ENCODE measurements around the gene CACNA1A.
"Not testable (repeated sequence)": the region's sequence is repeated elsewhere in the genome, so short reads cannot be mapped to it uniquely, and the experiment has no call there.

The CACNA1A gene

GRCh38 chr19:13539332-13539731 lies 33.1 kb upstream of the CACNA1A start:
- Histone ChIP-seq H3F3A (ENCODE audit: insufficient read depth, low read length) (no peaks in the 10 kb centered on the region), H3K4me3 (ENCODE audit: low read length) (no peak overlapping the region), H3K36me3 (replicated peaks; ENCODE audit: insufficient read depth, low read length) (no peaks in the 10 kb centered on the region), H3K9me2 (replicated peaks; ENCODE audit: insufficient read depth, low read length) (no peaks in the 10 kb centered on the region), H3K4me1 (ENCODE audit: low read length) (no peaks in the 10 kb centered on the region), H3K9me3 (replicated peaks; ENCODE audit: insufficient read depth, low read length) (no peaks in the 10 kb centered on the region), H2AFZ (ENCODE audit: low read length) (no peak overlapping the region), H3K27me3 (replicated peaks; ENCODE audit: insufficient read depth, low read length) (peaks cover 44% of the 10 kb centered on the region), H4K20me1 (ENCODE audit: insufficient read depth, low read length) (no peaks in the 10 kb centered on the region), H3K79me2 (ENCODE audit: low read length) (no peaks in the 10 kb centered on the region), H3K27ac (ENCODE audit: low read length) (no peak overlapping the region), H3K9ac (ENCODE audit: low read length) (no peak overlapping the region), H3K4me2 (ENCODE audit: low read depth, low read length) (no peak overlapping the region)
- DNase-seq: no peak
- no peak for TF ChIP-seq EZH2phosphoT487 (IDR thresholded peaks at IDR 0.05; ENCODE audit: low read length)
- TF ChIP-seq EZH2 (optimal IDR thresholded peaks at IDR 0.05; ENCODE audit: low read depth, low read length): no peak
- TF ChIP-seq, protein P1, sequence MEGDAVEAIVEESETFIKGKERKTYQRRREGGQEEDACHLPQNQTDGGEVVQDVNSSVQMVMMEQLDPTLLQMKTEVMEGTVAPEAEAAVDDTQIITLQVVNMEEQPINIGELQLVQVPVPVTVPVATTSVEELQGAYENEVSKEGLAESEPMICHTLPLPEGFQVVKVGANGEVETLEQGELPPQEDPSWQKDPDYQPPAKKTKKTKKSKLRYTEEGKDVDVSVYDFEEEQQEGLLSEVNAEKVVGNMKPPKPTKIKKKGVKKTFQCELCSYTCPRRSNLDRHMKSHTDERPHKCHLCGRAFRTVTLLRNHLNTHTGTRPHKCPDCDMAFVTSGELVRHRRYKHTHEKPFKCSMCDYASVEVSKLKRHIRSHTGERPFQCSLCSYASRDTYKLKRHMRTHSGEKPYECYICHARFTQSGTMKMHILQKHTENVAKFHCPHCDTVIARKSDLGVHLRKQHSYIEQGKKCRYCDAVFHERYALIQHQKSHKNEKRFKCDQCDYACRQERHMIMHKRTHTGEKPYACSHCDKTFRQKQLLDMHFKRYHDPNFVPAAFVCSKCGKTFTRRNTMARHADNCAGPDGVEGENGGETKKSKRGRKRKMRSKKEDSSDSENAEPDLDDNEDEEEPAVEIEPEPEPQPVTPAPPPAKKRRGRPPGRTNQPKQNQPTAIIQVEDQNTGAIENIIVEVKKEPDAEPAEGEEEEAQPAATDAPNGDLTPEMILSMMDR (IDR thresholded peaks at IDR 0.05; ENCODE audit: low read length): no peak

DNA sequence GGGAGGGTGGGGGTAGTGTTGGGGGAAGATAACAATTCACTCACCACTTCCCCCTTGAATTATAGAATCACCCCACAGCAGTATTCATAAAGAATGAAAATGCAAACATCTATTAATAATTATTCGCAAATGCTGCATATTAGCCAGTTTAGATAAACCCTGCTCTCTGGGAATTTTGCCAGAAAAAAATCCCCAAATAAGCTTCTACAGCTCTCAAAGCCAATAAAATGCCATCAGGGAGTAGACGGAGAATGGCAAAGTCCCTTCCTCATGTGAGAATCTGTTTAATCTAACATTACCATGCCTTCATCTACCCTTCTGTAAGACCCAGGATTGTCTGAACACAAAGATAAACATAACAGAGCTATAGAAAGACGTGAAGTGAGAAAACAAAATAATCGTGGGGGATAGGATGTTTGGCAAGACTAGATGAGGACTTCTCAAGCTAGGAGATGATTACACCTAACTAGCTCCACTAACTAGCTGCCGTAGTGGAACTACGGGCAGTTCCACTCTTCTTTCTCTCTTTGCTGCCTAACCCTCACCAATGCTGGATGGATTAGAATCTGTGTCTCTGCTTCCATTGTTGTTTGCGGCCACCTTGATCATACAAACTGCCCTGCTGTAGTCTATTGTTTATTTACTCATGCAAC lies 32.4 kb upstream of the CACNA1A start:
- DNase-seq: no peak
- no peaks in the 10 kb centered on the region for H3K9me3 ChIP-seq (replicated peaks; ENCODE audit: insufficient read depth, low read length)
- no peak overlapping the region for H3K4me2 ChIP-seq (ENCODE audit: low read depth, low read length)
- H3K27ac ChIP-seq (ENCODE audit: low read length): no peak overlapping the region
- no peaks in the 10 kb centered on the region for H3K4me1 ChIP-seq (ENCODE audit: low read length)
- H3K79me2 ChIP-seq (ENCODE audit: low read length): no peaks in the 10 kb centered on the region
- no peak overlapping the region for H3K9ac ChIP-seq (ENCODE audit: low read length)
- H3K27me3 ChIP-seq (replicated peaks; ENCODE audit: insufficient read depth, low read length): peaks cover 48% of the 10 kb centered on the region
- no peak for TF ChIP-seq EZH2 (optimal IDR thresholded peaks at IDR 0.05; ENCODE audit: low read depth, low read length)
- no peak overlapping the region for H2AFZ ChIP-seq (ENCODE audit: low read length)
- no peaks in the 10 kb centered on the region for H4K20me1 ChIP-seq (ENCODE audit: insufficient read depth, low read length)
- no peak overlapping the region for H3K4me3 ChIP-seq (ENCODE audit: low read length)
- H3K9me2 ChIP-seq (replicated peaks; ENCODE audit: insufficient read depth, low read length): no peaks in the 10 kb centered on the region
- no peaks in the 10 kb centered on the region for H3F3A ChIP-seq (ENCODE audit: insufficient read depth, low read length)
- H3K36me3 ChIP-seq (replicated peaks; ENCODE audit: insufficient read depth, low read length): no peaks in the 10 kb centered on the region

DNA sequence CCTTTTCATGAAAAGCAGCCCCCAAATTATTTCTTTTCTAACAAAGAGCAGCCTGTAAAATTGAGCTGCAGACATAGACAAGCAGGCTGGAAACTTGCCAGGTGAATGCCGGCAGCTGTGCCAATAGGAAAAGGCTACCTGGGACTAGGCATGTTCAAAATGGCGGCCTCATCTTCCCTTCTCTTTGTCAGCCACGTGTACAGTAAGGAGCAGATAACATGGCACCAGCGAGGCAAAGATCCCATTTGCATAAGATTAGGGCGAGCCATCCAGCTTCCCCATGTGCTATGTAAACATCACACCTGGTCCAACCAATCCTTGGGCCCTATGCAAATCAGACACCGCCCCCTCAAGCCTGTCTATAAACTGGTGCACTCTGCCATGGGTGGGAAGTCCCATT lies 31.2 kb upstream of the CACNA1A start:
- H4K20me1 ChIP-seq (ENCODE audit: insufficient read depth, low read length): no peaks in the 10 kb centered on the region
- no peak for TF ChIP-seq EZH2phosphoT487 (IDR thresholded peaks at IDR 0.05; ENCODE audit: low read length)
- TF ChIP-seq EZH2 (optimal IDR thresholded peaks at IDR 0.05; ENCODE audit: low read depth, low read length): no peak
- TF ChIP-seq, protein P1 (IDR thresholded peaks at IDR 0.05; ENCODE audit: low read length): no peak
- H3K79me2 ChIP-seq (ENCODE audit: low read length): no peaks in the 10 kb centered on the region
- H3K36me3 ChIP-seq (replicated peaks; ENCODE audit: insufficient read depth, low read length): no peaks in the 10 kb centered on the region
- no peak overlapping the region for H3K4me3 ChIP-seq (ENCODE audit: low read length)
- no peak overlapping the region for H2AFZ ChIP-seq (ENCODE audit: low read length)
- no peaks in the 10 kb centered on the region for H3K9me2 ChIP-seq (replicated peaks; ENCODE audit: insufficient read depth, low read length)
- H3K4me2 ChIP-seq (ENCODE audit: low read depth, low read length): no peak overlapping the region
- peaks cover 55% of the 10 kb centered on the region for H3K27me3 ChIP-seq (replicated peaks; ENCODE audit: insufficient read depth, low read length)
- DNase-seq: no peak
- H3K9ac ChIP-seq (ENCODE audit: low read length): no peak overlapping the region
- H3F3A ChIP-seq (ENCODE audit: insufficient read depth, low read length): no peaks in the 10 kb centered on the region
- no peak overlapping the region for H3K27ac ChIP-seq (ENCODE audit: low read length)
- no peaks in the 10 kb centered on the region for H3K4me1 ChIP-seq (ENCODE audit: low read length)
- H3K9me3 ChIP-seq (replicated peaks; ENCODE audit: insufficient read depth, low read length): no peaks in the 10 kb centered on the region

DNA sequence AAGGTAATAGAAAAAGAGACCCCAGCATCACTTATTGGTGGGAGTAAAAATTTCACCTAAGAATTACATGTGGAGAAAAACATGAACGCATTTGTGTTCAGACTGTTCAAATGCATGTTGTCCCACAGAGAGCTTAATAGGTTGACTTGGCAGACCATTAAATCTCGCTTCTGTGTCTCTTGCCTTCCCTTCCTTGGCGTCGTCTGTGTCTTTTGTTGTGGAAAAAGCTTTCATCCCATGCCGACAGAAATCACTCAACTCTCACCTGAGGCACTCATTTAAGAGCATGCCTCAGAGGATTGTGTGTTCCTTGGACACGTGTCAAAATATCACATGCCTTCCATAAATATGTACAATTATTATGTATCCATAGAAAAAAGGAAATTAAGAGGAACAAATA lies 24.4 kb upstream of the CACNA1A start:
- Histone ChIP-seq H3K79me2 (ENCODE audit: low read length) (no peaks in the 10 kb centered on the region), H3K27me3 (replicated peaks; ENCODE audit: insufficient read depth, low read length) (peaks cover 26% of the 10 kb centered on the region), H3K9me2 (replicated peaks; ENCODE audit: insufficient read depth, low read length) (no peaks in the 10 kb centered on the region), H3K9me3 (replicated peaks; ENCODE audit: insufficient read depth, low read length) (no peaks in the 10 kb centered on the region), H4K20me1 (ENCODE audit: insufficient read depth, low read length) (no peaks in the 10 kb centered on the region), H3K36me3 (replicated peaks; ENCODE audit: insufficient read depth, low read length) (no peaks in the 10 kb centered on the region), H2AFZ (ENCODE audit: low read length) (no peak overlapping the region), H3K4me2 (ENCODE audit: low read depth, low read length) (no peak overlapping the region), H3K27ac (ENCODE audit: low read length) (no peak overlapping the region), H3K9ac (ENCODE audit: low read length) (no peak overlapping the region), H3K4me3 (ENCODE audit: low read length) (no peak overlapping the region), H3F3A (ENCODE audit: insufficient read depth, low read length) (no peaks in the 10 kb centered on the region), H3K4me1 (ENCODE audit: low read length) (no peaks in the 10 kb centered on the region)
- no peak for DNase-seq
- no peak for TF ChIP-seq EZH2 (optimal IDR thresholded peaks at IDR 0.05; ENCODE audit: low read depth, low read length)
- TF ChIP-seq, protein P1 (IDR thresholded peaks at IDR 0.05; ENCODE audit: low read length): no peak
- TF ChIP-seq EZH2phosphoT487 (IDR thresholded peaks at IDR 0.05; ENCODE audit: low read length): no peak

DNA sequence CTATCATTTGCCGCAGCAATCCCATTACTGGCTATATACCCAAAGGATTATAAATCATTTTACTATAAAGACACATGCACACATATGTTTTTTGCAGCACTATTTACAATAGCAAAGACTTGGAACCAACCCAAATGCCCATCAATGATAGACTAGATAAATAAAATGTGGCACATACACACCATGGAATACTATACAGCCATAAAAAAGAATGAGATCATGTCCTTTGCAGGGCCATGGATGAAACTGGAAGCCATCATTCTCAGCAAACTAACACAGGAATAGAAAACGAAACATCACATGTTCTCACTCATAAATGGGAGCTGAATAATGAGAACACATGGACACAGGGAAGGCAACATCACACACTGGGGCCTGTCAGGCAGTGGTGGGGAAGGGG lies 23.4 kb upstream of the CACNA1A start:
- H2AFZ ChIP-seq (ENCODE audit: low read length); H3K9me3 ChIP-seq (replicated peaks; ENCODE audit: insufficient read depth, low read length); H3K4me2 ChIP-seq (ENCODE audit: low read depth, low read length); H3K4me3 ChIP-seq (ENCODE audit: low read length); H3K4me1 ChIP-seq (ENCODE audit: low read length); H3K9me2 ChIP-seq (replicated peaks; ENCODE audit: insufficient read depth, low read length); H3K27ac ChIP-seq (ENCODE audit: low read length); H4K20me1 ChIP-seq (ENCODE audit: insufficient read depth, low read length); H3K9ac ChIP-seq (ENCODE audit: low read length); H3K36me3 ChIP-seq (replicated peaks; ENCODE audit: insufficient read depth, low read length); DNase-seq; H3K79me2 ChIP-seq (ENCODE audit: low read length); H3F3A ChIP-seq (ENCODE audit: insufficient read depth, low read length): not testable (repeated sequence)
- peaks cover 26% of the 10 kb centered on the region for H3K27me3 ChIP-seq (replicated peaks; ENCODE audit: insufficient read depth, low read length)

Data from MM.1S (cell line).